Activated T-cell treated with anti-CD3 and anti-CD28 coated beads, Interleukin-2, amount 50 U/mL, for 1 hour (primary cell): ENCODE measurements around the gene SHISA6.

Source experiments
- DNase-seq: peaks from one replicate; pipeline ENCODE4 v3.0.0-alpha.2; 2020

SHISA6 gene

DNA sequence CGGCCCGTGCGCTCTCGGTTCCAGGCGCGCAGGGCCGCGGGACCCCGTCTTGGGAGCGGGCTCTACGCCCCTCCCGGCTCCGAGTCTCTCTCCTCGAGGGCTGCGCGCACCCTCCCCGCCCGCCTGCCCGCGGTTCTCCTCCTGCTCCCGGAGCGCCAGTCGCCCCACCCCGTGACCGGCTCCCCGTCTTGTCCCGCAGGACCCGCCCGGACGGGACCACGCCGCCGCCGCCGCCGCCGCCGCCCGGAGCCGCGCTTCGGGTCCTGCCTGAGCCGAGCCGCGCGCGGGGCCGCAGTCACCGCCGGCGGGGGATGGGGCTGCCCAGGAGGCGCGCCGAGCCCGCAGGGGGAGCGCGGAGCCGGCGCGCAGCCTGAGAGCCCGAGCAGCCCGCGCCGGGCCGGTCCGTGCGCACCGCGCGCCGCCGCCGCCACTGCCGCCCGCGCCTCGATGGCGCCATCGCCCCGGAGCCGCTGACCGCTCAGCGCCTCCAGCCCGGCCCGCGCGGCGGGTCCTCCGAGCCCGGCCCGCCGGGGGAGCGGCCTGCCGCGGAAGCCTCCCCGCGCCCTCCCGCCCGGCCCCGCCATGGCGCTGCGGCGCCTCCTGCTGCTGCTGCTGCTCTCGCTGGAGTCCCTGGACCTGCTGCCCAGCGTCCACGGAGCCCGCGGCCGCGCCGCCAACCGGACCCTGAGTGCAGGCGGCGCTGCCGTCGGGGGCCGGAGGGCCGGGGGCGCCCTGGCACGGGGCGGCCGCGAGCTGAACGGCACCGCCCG, at the start of gene SHISA6:
TSS of gene SHISA6 (plus strand) at position 373 of the 770 bp plus-strand sequence.
- DNase-seq: no peak

DNA sequence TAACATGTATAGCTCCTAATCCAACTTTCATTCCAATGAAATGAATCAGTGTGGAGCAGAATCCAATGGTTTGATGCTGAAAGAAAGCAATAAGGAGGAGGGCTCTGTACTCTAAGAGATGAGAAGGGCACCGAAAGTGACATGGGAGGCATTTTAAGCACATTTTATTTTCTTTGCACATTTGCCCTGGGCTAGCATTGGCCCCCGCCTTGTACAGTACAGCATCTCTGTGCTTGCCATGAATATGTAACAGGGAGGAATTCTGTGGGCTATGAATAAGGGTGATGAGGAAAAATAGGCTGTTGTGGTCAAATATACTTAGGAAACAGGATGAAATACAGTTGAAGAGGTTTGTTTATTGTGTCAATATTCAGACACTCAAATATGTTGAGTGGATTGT, 45.2 kb upstream of the SHISA6 start:
- no peak for DNase-seq

DNA sequence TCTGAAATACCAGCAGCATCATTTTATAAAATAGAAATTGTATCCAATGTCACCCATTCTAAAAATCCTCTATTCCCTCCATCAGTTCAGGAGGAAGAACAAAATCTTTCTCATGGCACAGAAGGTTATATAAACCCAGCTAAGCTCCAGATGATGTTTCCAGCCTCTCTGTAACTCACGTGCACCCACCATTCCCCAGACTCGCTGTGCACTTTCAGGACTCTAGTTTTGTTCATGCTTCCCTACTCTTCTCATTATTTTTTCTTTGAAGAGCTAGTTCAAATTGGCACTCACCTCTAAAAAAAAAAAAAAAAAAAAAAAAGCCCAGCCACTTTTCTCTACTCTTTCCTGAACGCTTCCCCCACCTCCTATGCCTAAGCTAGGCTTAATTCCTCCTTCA, 36.0 kb upstream of the SHISA6 start:
- DNase-seq: no peak

DNA sequence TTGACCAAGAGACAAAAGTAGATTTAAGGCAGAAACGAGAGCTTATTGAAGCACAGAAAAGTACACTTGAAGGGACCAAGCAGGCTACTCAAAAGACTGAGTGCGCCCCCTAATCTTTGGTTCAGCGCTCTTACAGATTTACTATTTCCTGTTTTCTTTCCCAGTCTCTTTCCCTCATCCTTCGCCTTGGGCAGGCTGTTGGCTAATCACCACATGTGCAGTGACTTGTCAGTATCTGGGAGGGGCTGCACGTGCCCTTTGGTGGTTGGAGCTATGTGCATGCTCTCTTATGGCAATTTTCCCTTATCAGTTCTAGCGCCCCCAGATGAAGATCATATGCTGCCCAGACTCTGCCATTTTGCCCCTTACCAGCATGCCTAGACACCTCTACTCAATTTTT, 35.4 kb upstream of the SHISA6 start:
- no peak for DNase-seq

DNA sequence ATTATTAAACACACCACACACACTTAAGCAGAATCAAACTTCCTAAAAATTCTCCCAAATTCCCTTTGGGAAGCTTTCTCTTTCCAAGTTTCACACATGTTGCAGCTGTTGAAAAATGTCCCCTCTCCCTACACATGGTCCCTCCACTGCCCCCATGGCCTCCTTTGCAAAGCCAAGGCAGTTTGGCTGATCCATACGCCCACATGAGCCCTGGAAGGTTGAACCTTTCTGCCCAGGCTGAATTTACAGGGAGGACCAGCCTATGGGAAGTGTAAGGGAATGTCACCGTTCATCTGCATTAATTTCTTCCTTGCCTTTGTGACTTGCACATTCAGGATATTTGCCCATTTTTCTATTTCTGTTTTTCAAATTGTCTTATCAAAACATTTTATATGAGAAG, 31.1 kb upstream of the SHISA6 start:
- DNase-seq: no peak

DNA sequence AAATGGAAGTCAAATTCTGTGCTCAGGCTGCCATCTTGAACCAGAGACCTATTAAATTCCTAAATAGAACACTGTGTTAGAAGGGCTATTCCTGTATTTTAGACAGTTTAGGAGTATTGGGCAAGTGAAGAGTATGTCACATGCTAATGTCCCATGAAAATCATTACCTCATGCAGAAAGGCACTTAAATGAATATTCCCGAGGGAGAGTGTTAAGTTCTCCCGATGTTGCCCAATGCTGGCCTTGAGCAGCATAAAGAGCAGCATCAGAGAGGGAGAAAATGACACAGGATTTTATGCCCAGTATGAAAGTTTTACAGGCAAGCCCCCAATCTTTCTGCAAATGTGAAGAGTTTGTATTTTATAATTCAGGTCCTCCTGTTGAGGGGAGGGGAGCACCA, 28.2 kb upstream of the SHISA6 start:
- no peak for DNase-seq

DNA sequence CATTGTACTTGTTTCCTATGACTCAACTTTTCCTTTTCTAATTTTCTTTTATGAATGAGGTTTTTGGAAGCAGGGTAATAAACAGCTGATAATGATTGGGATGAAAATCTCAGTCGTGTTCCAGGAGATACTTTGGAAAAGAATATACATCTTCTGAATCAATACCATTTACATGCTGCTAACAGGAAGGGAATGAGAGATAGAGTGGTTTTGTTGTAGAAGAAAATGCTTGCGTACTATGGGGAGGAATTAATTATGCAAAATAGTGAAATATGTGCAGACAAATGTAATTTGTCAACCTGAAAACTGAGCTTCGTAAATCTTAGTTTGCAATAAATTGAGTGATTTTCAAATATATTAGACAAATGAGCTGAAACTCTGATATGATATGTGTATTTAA, 24.0 kb upstream of the SHISA6 start:
- DNase-seq: no peak

DNA sequence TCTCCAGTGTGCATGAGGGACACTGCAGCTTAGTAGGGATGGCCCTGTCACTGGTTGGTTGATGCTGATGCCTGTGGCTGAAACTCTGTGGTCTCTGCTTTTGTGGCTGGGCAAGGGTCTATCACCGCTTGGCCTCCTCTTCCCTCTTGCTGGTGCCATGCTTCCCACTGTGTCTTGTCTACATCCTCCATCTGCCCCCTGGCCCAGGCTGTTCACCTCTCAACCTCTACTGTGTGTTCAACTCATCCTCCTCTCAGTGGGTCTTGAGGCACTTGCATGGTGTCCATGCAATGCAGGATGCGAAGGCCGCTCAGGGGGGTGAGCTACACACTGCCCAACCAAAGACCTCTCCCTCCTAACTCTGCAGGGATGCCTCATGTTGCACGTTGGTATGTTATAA, 19.8 kb upstream of the SHISA6 start:
- no peak for DNase-seq

DNA sequence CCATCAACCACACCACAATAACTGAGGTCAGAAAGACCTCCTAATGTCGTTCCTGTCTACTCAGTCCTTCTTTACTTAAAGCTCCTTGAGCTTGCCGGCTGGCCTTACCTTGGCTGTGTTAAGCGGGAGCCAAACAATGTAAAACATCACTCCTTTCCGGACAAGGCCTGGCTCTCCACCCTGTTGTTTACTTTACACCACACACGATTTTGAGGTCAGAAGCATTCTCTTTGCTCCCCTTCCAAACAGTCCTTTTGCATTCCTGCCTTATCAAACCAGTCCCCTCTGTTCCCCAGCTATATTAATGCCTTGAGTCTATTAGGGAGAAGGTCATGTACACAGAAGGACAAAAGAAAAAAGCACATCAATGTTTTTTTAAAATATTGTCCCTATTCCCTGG, 19.3 kb upstream of the SHISA6 start:
- DNase-seq: no peak

DNA sequence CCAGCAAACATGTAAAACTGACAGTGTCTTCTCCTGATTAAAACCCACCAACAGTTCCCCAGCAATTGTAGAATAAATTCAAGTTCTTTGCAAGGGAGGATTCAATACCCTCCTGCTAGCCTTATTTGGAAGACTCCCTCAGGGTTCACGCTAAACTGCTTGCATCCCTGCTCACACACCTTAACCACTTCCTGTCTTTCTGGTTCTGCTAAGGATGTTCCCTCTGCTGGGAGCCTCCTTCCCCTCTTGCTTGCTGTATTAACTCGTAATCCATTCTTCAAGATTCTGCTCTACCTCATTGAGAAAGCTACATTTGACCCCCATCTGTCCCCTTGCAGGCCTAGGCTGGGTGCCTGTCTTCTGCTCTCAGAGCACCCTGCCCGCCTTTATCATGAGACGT, 2.3 kb upstream of the SHISA6 start:
- no peak for DNase-seq

DNA sequence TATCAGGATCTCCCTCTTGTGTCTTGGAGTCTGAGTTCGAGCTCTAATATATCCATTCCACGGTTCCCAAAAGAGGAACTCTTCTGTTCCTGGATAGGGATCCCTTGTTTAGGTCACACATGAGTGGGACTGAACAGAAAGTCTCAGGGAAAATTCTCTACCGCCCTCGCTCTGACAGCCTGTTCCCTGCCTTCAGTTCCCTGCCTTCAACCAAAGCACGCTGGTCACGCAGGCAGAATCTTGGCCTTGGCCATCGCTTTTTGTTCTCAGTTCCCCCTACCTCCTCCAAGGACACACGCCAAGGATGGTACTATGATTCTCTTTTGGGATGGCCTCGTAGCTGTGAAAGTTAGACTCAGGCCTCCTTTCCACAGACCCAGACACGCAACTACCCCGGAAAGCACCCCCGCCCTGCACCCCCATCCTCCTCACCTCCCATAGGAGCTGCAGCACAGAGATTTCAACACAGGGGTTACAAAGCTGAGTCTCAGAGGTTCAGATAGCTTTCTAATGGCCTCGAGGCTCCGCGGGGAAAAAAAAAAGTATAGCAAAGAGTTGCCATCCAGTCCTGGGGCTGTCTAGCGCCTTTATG, 1.5 kb upstream of the SHISA6 start:
- no peak for DNase-seq

DNA sequence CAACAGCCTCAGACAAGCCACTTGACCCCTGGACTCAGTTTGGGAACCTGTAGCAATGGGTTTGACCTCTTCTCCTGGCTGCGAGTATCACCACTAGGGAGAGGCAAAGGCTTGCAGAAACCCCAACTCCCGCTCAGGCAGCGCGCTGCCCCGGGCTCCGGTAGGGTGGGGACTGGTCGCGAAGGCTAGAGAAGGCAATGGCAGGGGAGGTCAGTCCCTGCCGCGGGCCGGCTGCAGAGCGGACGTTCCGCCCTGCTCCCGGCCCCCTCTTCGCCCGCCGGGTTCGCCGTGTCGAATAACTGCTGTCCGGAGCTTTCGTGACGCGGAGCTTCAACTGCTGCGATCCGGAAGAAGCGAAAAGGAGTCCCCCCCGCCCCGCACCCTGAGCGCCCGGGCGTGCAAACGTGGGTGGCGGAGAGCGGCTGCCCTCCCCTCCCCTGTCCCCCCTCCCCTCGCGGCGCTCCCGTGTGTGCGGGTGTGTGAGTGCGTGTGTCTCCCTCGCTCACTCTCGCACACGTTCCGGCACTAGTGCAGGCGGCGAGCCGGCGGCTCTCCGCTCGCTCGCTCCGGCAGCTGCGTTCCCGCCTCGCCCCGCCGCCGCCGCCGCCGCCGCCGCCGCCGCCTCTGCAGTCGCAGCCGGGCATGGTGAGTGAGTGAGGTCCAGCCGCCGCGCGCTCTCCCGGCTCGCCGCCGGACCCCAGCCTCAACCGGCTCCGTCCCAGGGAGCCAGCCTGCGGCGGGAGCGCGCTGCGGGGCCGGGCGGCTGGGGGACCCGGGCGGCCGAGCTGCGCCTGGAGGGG, 772 bp upstream of the SHISA6 start:
- DNase-seq: no peak

DNA sequence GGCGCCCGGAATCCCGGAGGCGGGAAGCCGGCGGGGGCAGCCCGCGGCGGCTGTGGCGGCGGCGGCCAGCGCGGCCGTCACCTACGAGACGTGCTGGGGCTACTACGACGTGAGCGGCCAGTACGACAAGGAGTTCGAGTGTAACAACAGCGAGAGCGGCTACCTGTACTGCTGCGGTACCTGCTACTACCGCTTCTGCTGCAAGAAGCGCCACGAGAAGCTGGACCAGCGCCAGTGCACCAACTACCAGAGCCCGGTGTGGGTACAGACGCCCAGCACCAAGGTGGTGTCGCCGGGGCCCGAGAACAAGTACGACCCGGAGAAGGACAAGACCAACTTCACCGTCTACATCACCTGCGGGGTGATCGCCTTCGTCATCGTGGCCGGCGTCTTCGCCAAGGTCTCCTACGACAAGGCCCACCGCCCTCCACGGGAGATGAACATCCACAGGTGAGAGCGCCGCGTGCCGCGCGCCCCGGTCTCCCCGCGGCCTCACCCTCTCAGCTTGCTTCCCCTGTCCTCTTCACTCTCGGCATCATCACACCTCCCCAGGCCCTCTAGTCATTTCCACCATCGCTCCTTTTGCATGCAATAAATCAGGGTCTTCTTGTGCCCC, 706 bp downstream of the SHISA6 start:
- no peak for DNase-seq

DNA sequence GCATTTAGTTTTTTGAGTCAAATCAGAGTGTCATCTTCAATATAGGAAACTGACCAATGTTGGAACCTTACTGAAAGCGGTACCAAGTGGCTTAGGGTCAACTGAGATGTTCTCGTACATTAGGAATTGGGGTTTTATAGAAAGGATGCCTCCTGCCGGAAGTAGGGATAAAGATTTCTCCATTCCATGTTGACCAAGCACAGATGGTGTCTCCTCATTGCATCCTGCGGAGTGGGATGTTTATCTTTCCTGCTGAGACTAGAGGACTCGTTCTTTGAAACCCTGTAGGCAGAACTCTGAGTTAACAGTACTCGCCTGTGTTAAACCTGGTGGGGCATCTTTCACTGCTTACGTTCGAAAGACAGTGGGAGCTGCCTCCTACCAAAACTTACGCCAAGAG, 1.4 kb downstream of the SHISA6 start:
- DNase-seq: no peak

DNA sequence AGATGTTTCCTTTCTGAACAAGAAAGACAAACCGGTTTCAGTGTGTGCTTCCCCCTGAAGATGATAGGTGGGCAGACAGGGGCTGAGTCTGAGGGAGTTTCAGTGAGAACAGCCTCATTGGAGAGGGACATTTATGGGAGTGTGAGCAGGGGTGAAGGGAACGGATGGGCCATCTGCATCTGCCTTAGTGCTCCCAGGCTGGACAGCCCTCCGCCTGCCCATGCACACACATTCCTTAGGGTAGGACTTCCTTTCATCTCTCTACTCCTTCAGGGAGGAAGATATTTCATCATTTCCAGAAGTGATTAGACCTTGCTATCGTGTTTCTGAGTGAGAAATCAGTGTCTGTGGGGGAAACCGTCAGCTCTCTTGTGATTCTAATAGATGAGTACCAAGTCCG, 3.8 kb downstream of the SHISA6 start:
- DNase-seq: no peak

DNA sequence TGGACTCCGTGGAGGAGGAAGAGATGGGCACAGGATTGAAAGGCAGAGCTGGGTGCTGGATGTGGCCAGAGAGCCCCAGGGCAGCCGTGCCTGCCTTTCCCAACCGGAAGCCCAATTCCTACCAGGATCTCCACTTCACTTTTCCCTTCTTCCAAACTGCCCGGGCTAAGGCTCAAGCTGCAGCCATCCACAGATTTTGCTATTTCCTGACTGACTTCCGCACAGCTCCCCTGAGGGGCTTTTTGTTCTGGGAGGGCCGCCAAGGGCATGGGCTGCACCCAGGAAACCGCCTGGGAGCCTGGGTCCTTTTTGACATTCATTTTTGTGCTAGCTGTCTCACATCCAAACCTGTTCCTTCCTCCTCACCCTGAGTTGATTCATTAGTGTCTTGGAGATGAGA, 4.2 kb downstream of the SHISA6 start:
- DNase-seq: no peak

DNA sequence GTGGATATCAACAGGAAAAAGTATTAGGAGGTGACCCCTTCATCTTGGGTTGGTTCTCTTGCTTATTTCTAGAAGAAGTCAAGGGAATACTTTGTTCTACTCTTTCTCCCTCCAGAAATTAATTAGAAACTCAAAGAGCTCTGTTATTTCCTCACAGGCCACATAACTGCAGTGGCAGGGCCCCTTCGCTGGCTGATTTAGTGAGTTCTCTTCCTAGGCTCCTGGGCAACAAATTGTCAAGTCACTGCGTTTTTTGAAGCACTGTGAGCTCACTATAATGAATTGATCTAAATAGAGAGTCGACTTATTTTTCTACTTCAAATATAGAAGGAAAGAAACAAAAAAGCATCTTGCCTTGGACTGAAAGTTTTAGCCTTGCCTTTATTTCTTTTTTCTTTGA, 4.8 kb downstream of the SHISA6 start:
- DNase-seq: no peak

DNA sequence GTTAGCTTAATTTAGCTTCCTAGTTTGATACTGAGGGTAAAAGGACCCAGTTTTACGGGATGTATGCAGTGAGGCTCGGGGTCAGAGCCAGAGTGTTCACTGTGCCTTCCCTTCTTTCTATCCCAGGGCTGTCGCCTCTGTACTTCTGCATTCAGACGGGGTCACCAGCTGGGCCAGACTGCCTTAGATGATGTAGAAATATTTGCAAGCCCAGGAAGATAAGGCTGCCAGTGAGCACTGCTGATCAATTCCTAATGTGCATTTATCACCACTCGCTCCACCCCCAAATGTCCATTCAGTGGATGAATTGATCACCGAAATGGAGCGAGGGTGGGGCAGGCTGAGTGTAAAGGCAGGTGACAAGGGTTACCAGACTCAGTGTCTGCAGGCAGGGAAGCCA, 9.1 kb downstream of the SHISA6 start:
- no peak for DNase-seq

DNA sequence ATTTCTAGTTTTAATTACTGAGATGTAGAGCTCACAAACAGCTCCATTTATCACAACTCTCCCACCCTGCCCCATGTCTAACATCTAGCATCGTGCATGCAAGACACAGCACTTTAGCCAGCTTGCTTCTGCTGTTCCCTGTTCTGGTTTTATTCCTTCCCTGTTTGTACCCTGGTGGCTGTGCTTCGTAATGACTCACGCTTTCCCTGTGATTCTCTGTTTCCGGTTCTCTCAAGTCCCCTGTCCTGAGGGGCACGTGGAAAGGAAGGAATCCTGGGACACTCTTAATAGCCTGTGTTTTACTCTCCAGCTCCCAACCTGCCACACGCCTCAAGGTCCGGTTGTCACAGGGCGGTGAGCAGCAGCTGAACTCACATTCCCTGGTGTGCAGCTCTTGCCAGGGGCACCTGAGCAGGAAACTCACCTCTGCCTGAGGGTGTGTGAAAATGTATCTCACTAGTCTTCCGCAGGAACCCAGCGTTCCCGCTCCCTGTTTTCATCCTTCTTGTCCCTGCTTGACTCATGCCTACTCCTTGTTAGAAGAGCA, 10.6 kb downstream of the SHISA6 start:
- DNase-seq: no peak

DNA sequence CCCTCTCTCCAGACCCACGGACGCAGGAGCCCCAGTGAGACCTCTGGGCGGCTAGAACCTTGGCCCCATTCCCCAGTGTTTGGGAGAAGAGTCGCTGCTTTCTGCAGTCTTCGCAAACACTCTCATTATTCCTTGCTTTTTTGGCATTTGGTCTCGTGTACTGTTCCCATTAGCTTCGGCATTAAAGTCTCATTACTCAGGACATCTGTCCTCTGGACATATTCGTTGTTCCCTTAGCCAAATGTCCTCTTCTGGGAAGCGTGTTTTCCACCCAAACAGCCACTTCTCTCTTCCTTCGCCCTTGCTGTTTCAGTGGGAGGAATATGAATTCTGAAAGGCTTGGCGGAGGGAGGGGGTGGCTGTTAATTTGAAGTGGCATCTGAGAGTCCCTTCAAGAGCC, 11.1 kb downstream of the SHISA6 start:
- DNase-seq: no peak

DNA sequence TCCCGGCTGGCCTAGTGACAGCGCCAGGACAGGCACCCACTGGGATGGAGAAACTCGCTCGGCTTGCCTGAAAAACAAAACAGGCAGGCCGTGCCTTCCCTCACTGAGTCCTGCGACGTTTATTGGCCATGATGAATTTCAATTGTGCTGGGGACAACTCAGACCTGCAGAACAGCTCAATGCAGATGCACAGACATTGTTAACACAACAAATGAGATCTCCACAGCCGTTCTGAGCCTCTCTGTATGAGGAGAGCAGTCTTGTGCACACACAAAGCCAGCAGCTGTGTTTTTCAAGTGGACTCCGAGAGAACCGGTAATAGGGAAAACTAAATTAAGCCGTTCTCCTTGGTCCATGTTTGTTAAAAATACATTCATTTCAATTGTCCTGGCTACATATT, 15.9 kb downstream of the SHISA6 start:
- no peak for DNase-seq

DNA sequence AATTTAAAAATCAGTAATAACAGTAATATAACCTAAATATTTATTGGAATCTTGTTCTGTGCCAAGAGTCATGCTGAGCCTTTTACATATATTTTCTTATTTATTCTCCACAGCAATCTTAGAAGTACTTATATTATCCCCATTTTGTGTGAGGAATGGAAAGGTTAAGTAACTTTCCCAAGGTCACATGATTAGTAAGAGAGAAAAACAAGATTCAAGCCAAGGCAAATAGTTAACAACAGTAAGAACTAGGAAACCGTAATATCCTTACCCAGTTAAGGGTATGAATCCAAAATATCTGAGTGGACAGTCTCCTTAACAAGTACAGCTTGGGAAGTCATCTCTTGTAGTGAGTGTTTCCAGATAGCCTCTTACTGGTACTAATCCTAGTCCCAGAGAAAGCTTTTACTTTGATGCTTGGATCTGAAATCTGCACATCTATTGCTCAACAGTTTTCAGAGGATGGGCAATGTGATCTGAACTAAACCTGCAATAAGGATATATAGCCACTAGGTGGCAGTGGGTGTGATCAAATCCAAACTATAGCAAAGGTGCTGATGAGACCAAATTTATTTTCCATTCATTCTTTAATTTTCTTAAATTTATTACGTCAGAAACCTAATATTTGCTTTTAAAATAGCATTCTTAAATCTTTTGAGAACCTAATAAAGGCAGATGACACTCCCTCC, 23.3 kb downstream of the SHISA6 start:
- no peak for DNase-seq
